HCT116 (cell line): Measurements from ENCODE around the gene SLC16A12. TPM values are rescaled to one million over a fixed set of nuclear protein-coding genes. Genes with fewer than 3 reads are reported as not detected.

Experiments
- ATAC-seq: fragments of 200-7000 bp; cut with Tn5 transposase; 2 replicates; pipeline ENCODE4 v1.9.1; 2020; ENCODE audit warnings: mild to moderate bottlenecking, moderate library complexity
- BruUV-seq: library from RNA; stranded (reverse); fragments of 400-500 nt; replicated peaks from 2 replicates; lab custom pipeline; 2021; lab: Mats Ljungman, UMichigan
- CTCF ChIA-PET: fragments of 300-600 bp; sonication (Branson Sonifier 250); formaldehyde crosslinking; loops from one replicate; lab custom pipeline; 2021; ENCODE audit warnings: antibody characterized with exemption; lab: Charles Lee
- POLR2A ChIA-PET: fragments of 300-600, 350-600 bp; sonication (Branson Sonifier 250); formaldehyde crosslinking; loops from one replicate; lab custom pipeline; 2021; ENCODE audit warnings: antibody characterized with exemption; lab: Charles Lee
- RAD21 ChIA-PET, 2 experiments: fragments of 300-600 bp; sonication (Branson Sonifier 250); formaldehyde crosslinking; loops; one replicate each; lab custom pipeline; 2023; ENCODE audit warnings: low total read pairs in 2 of 2; ENCODE audit not compliant: uncharacterized antibody in 2 of 2, unreplicated experiment in 2 of 2, low non-redundant PET in 1 of 2; lab: Charles Lee
- DNase-seq: peaks from one replicate; pipeline ENCODE4 v3.0.0-alpha.2; 2010; ENCODE audit warnings: low read depth, low spot score
- H2AFZ ChIP-seq: fragments of 200-600 bp; shearing (Covaris generic), sonication (generic); 2 replicates; pipeline ENCODE4 v1.6.1; 2017; ENCODE audit warnings: low read depth, mixed run types, mixed read lengths, antibody characterized with exemption, low read length; ENCODE audit not compliant: poor library complexity, severe bottlenecking
- H3K27ac ChIP-seq: 2 replicates; pipeline ENCODE4 v1.5.1; 2012; ENCODE audit warnings: low read depth, low read length
- H3K27me3 ChIP-seq: fragments of 200-600 bp; sonication (generic); 2 replicates; pipeline ENCODE4 v1.6.1; 2016; ENCODE audit warnings: mixed run types, low read length, mixed read lengths; ENCODE audit not compliant: insufficient read depth
- H3K36me3 ChIP-seq, 2 experiments: fragments of 200-500 bp in 1 of 2; fragments of 200-600 bp in 1 of 2; sonication (Bioruptor generic) in 1 of 2; sonication (generic) in 1 of 2; 2 replicates each; pipeline versions ENCODE4 v1.5.1 to v1.6.1; 2014 to 2016; ENCODE audit warnings: low read length in 2 of 2, inconsistent platforms in 1 of 2, mixed read lengths in 1 of 2, mixed run types in 1 of 2; ENCODE audit not compliant: insufficient read depth in 2 of 2, control insufficient read depth in 1 of 2
- H3K4me1 ChIP-seq, 2 experiments: fragments of 200-600 bp in 1 of 2; sonication (generic) in 1 of 2; 2 replicates each; pipeline versions ENCODE4 v1.5.1 to v1.6.1; 2012 to 2017; ENCODE audit warnings: low read length in 2 of 2, inconsistent platforms in 1 of 2, mild to moderate bottlenecking in 1 of 2, mixed read lengths in 1 of 2, mixed run types in 1 of 2, moderate library complexity in 1 of 2; ENCODE audit not compliant: insufficient read depth in 2 of 2, control insufficient read depth in 1 of 2
- H3K4me2 ChIP-seq: fragments of 200-600 bp; sonication (generic); 2 replicates; pipeline ENCODE4 v1.6.1; 2017; ENCODE audit warnings: mixed run types, low read length, mixed read lengths
- H3K4me3 ChIP-seq, 2 experiments: fragments of 200-600 bp in 1 of 2; sonication (generic) in 1 of 2; replicated peaks in 1 of 2; 2 replicates each; pipeline ENCODE4 v1.5.1; 2011 to 2016; ENCODE audit warnings: low read length in 2 of 2, control low read depth in 1 of 2, low read depth in 1 of 2, mild to moderate bottlenecking in 1 of 2, mixed read lengths in 1 of 2, mixed run types in 1 of 2
- H3K79me2 ChIP-seq: fragments of 200-600 bp; sonication (generic); 2 replicates; pipeline ENCODE4 v1.6.1; 2017; ENCODE audit warnings: mild to moderate bottlenecking, mixed run types, low read length, moderate library complexity, mixed read lengths; ENCODE audit not compliant: insufficient read depth
- H3K9ac ChIP-seq: fragments of 200-600 bp; sonication (generic); 2 replicates; pipeline ENCODE4 v1.6.1; 2016; ENCODE audit warnings: low read length, mixed read lengths
- H3K9me2 ChIP-seq: fragments of 200-600 bp; sonication (generic), shearing (Covaris generic); 2 replicates; pipeline ENCODE4 v1.6.1; 2017; ENCODE audit warnings: mixed run types, mild to moderate bottlenecking, moderate library complexity; ENCODE audit not compliant: insufficient read depth
- H3K9me3 ChIP-seq, 2 experiments: fragments of 200-500 bp in 1 of 2; fragments of 200-600 bp in 1 of 2; sonication (Bioruptor generic) in 1 of 2; sonication (generic) in 1 of 2; 2 replicates each; pipeline ENCODE4 v1.6.1; 2014 to 2017; ENCODE audit warnings: low read length in 2 of 2, mixed read lengths in 2 of 2, inconsistent platforms in 1 of 2, low read depth in 1 of 2, mild to moderate bottlenecking in 1 of 2, mixed run types in 1 of 2, moderate library complexity in 1 of 2; ENCODE audit not compliant: control insufficient read depth in 1 of 2, insufficient read depth in 1 of 2
- H4K20me1 ChIP-seq: fragments of 200-600 bp; sonication (generic), shearing (Covaris generic); 2 replicates; pipeline ENCODE4 v1.6.1; 2017; ENCODE audit warnings: mixed run types, mild to moderate bottlenecking, moderate library complexity; ENCODE audit not compliant: insufficient read depth
- ATF3 ChIP-seq: IDR thresholded peaks from 2 replicates; pipeline ENCODE4 v1.6.1; 2012
- CBX3 ChIP-seq: IDR thresholded peaks from 2 replicates; pipeline ENCODE4 v1.6.1; 2012; ENCODE audit warnings: low read depth
- EGR1 ChIP-seq: IDR thresholded peaks from 2 replicates; pipeline ENCODE4 v1.6.1; 2012; ENCODE audit warnings: low read depth
- ELF1 ChIP-seq: IDR thresholded peaks from 2 replicates; pipeline ENCODE4 v1.6.1; 2012; ENCODE audit warnings: low read depth, borderline replicate concordance
- EZH2 ChIP-seq: fragments of 200-600 bp; sonication (generic); IDR thresholded peaks from 2 replicates; pipeline ENCODE4 v1.6.1; 2017; ENCODE audit warnings: antibody characterized with exemption, mixed run types
- EZH2phosphoT487 ChIP-seq: fragments of 200-600 bp; IDR thresholded peaks from 2 replicates; pipeline ENCODE4 v1.6.1; 2018; ENCODE audit warnings: antibody characterized with exemption, borderline replicate concordance
- FOSL1 ChIP-seq: IDR thresholded peaks from 2 replicates; pipeline ENCODE4 v1.6.1; 2012; ENCODE audit warnings: low read depth
- MAX ChIP-seq: IDR thresholded peaks from 2 replicates; pipeline ENCODE4 v1.6.1; 2012
- POLR2A ChIP-seq: IDR thresholded peaks from 2 replicates; pipeline ENCODE4 v1.7.0; 2011; ENCODE audit warnings: borderline replicate concordance; ENCODE audit not compliant: insufficient read depth, insufficient read length; ENCODE audit errors: extremely low read depth
- POLR2AphosphoS5 ChIP-seq: IDR thresholded peaks from 2 replicates; pipeline ENCODE4 v1.6.1; 2011; ENCODE audit warnings: mild to moderate bottlenecking, low read depth, low read length, moderate library complexity
- RAD21 ChIP-seq: IDR thresholded peaks from 2 replicates; pipeline ENCODE4 v1.6.1; 2012; ENCODE audit warnings: low read depth, mild to moderate bottlenecking
- SIN3A ChIP-seq: IDR thresholded peaks from 2 replicates; pipeline ENCODE4 v1.6.1; 2012; ENCODE audit warnings: low read depth
- SP1 ChIP-seq: IDR thresholded peaks from 2 replicates; pipeline ENCODE4 v1.6.1; 2012; ENCODE audit warnings: low read depth
- SRF ChIP-seq: IDR thresholded peaks from 2 replicates; pipeline ENCODE4 v1.6.1; 2012; ENCODE audit warnings: low read depth
- TCF7L2 ChIP-seq: IDR thresholded peaks from 2 replicates; pipeline ENCODE4 v1.7.0; 2011; ENCODE audit warnings: borderline replicate concordance, inconsistent platforms; ENCODE audit not compliant: insufficient read depth, insufficient read length; ENCODE audit errors: extremely low read depth
- YY1 ChIP-seq: IDR thresholded peaks from 2 replicates; pipeline ENCODE4 v1.6.1; 2011; ENCODE audit warnings: low read length, low read depth, moderate library complexity, mild to moderate bottlenecking; ENCODE audit not compliant: insufficient replicate concordance; ENCODE audit errors: extremely low read depth
- ZBTB33 ChIP-seq: IDR thresholded peaks from 2 replicates; pipeline ENCODE4 v1.6.1; 2011; ENCODE audit warnings: mild to moderate bottlenecking, low read length, moderate library complexity; ENCODE audit not compliant: insufficient replicate concordance; ENCODE audit errors: extremely low read depth
- ZFX ChIP-seq: fragments of 450-650 bp; IDR thresholded peaks from 2 replicates; pipeline ENCODE4 v1.6.1; 2017
- ZNF274 ChIP-seq: fragments of 200-500 bp; sonication (Bioruptor generic); IDR thresholded peaks from 2 replicates; pipeline ENCODE4 v1.6.1; 2014; ENCODE audit warnings: mild to moderate bottlenecking, low read depth, low read length, inconsistent platforms
- intact Hi-C: fragments of 100-400 bp; cut with micrococcal nuclease; formaldehyde crosslinking; loops from 2 replicates; pipeline ENCODE4 v1.10.0; 2022
- total RNA-seq: library from RNA; stranded (reverse); gene quantifications from one replicate; pipeline ENCODE4 v1.2.1, GENCODE V29; 2021; ENCODE audit not compliant: unreplicated experiment

Gene SLC16A12
- total RNA-seq, 1 experiment from 2014 or later, result not detected

- DNase-seq (no peak), ATAC-seq (no peak)
- no peaks in the 10 kb centered on the region for H4K20me1 ChIP-seq
- H3K4me2 ChIP-seq, result no peak overlapping the region
- intact Hi-C loops, result no loop called here
- TF ChIP-seq EGR1, result no peak
- no peak for TF ChIP-seq FOSL1
- TF ChIP-seq TCF7L2, result no peak
- TF ChIP-seq EZH2, result no peak
- no peak for TF ChIP-seq ZFX
- TF ChIP-seq SRF, result no peak
- TF ChIP-seq RAD21, result no peak
- TF ChIP-seq SP1, result no peak
- no peak for TF ChIP-seq CBX3
- TF ChIP-seq YY1, result no peak
- TF ChIP-seq SIN3A, result no peak
- TF ChIP-seq ZBTB33, result no peak
- TF ChIP-seq ZNF274, result no peak
- TF ChIP-seq MAX, result no peak
- TF ChIP-seq ATF3, result no peak
- no peak for TF ChIP-seq EZH2phosphoT487
- TF ChIP-seq POLR2A, result no peak
- no peak for TF ChIP-seq POLR2AphosphoS5
- TF ChIP-seq ELF1, result no peak
- H3K27me3 ChIP-seq, result no peaks in the 10 kb centered on the region
- H3K9me3 ChIP-seq, result no peaks in the 10 kb centered on the region
- H3K79me2 ChIP-seq, result no peaks in the 10 kb centered on the region
- H3K27ac ChIP-seq, result no peak overlapping the region
- POLR2A ChIA-PET, result no interaction called here
- H3K4me1 ChIP-seq, result peaks cover 0 to 13% of the 10 kb centered on the region in 2 experiments; a peak in 2 of 4 replicates
- no peaks in the 10 kb centered on the region for H3K9me2 ChIP-seq
- H3K4me3 ChIP-seq, result no peak overlapping the region
- no TSS peak for BruUV-seq
- H3K36me3 ChIP-seq, result no peaks in the 10 kb centered on the region
- H2AFZ ChIP-seq, result no peak overlapping the region
- RAD21 ChIA-PET, result no interaction called here
- CTCF ChIA-PET, result no interaction called here
- no peak overlapping the region for H3K9ac ChIP-seq
These were observed 16.2 kb downstream of the SLC16A12 start for GRCh38 chr10:89518876-89519842.
